ENCODE measurements around the gene NEU2. TPM values are rescaled to one million over a fixed set of nuclear protein-coding genes. Genes with fewer than 3 reads are reported as not detected.
A peak's percentile ranks its signal among the peaks of the same experiment; 100 is the strongest.

NEU2 gene
- total and polyA plus RNA-seq, 5 experiments from 2014 or later: not detected

- POLR2A ChIA-PET: interaction anchor here (5.7 kb wide), 1 partner anchor 23 kb away, joined by 175 read pairs; no protein-coding TSS in a partner anchor
- Mint-ChIP-seq H3K27ac (peak overlapping the region in 5 of 10 donors; percentile 45 to 86 (median 80)), H3K4me1 (peaks cover 21 to 29% (median 28%) of the 10 kb centered on the region in 4 donors), H3K27me3 (no peaks in the 10 kb centered on the region), H3K36me3 (peaks cover 0 to 2% (median 0%) of the 10 kb centered on the region in 3 donors), H3K4me3 (no peak overlapping the region), H3K9me3 (no peaks in the 10 kb centered on the region)
- DNase-seq (no peak), ATAC-seq (no peak)
These were observed 24.6 kb downstream of the NEU2 start for GRCh38 chr2:233056961-233057605.

- peak overlapping the region in 9 of 10 donors; percentile 52 to 98 (median 74) for H3K4me3 Mint-ChIP-seq
- H3K27ac Mint-ChIP-seq: peak overlapping the region; percentile 80 to 98 (median 94)
- H3K36me3 Mint-ChIP-seq: peaks cover 0 to 2% (median 0%) of the 10 kb centered on the region in 3 donors
- POLR2A ChIA-PET: interaction anchor here (3.5 to 5.7 kb wide), 2 partner anchors 21 to 42 kb away, joined by 40 to 175 read pairs; no protein-coding TSS in a partner anchor
- H3K27me3 Mint-ChIP-seq: no peaks in the 10 kb centered on the region
- DNase-seq: no peak
- no peak for ATAC-seq
- H3K4me1 Mint-ChIP-seq: peaks cover 31 to 45% (median 42%) of the 10 kb centered on the region in 4 donors
- no peaks in the 10 kb centered on the region for H3K9me3 Mint-ChIP-seq
These were observed 26.5 kb downstream of the NEU2 start for GRCh38 chr2:233058717-233059546.

- no peaks in the 10 kb centered on the region for H3K9me3 Mint-ChIP-seq
- POLR2A ChIA-PET: interaction anchor here (0.5 to 5.7 kb wide), 9 partner anchors 8 to 1886 kb away, joined by 3 to 175 read pairs (median 16); partner anchors contain the start of gene ATG16L1
- H3K27ac Mint-ChIP-seq: peak overlapping the region; percentile 92 to 99 (median 98)
- peak overlapping the region; percentile 89 to 99 (median 94) for H3K4me3 Mint-ChIP-seq
- no peak for DNase-seq
- H3K36me3 Mint-ChIP-seq: peaks cover 0 to 4% (median 0%) of the 10 kb centered on the region in 3 donors
- H3K4me1 Mint-ChIP-seq: peaks cover 29 to 44% (median 42%) of the 10 kb centered on the region in 4 donors
- no peaks in the 10 kb centered on the region for H3K27me3 Mint-ChIP-seq
- ATAC-seq: no peak
These were observed 27.0 kb downstream of the NEU2 start for GRCh38 chr2:233059547-233059796.

GRCh38 chr2:233059797-233060500 lies 27.5 kb downstream of the NEU2 start, which contains the start of gene INPP5D:
Gene INPP5D, plus strand, starts transcription at chr2:233060342. Its CDS starts 137 bp downstream, at chr2:233060479.
- POLR2A ChIA-PET: interaction anchor here (0.5 to 5.7 kb wide), 29 partner anchors 9 to 1886 kb away, joined by 3 to 175 read pairs (median 4); partner anchors contain the start of gene ATG16L1
- DNase-seq (peak; percentile 52 to 87 (median 76)), ATAC-seq (peak; percentile 85 to 86)
- H3K4me1 Mint-ChIP-seq: peaks cover 29 to 47% (median 45%) of the 10 kb centered on the region in 4 donors
- H3K27me3 Mint-ChIP-seq: no peaks in the 10 kb centered on the region
- H3K36me3 Mint-ChIP-seq: peaks cover 0 to 7% (median 0%) of the 10 kb centered on the region in 3 donors
- no peaks in the 10 kb centered on the region for H3K9me3 Mint-ChIP-seq
- peak within 1 kb of the TSS; percentile 89 to 99 (median 94) for H3K4me3 Mint-ChIP-seq
- H3K27ac Mint-ChIP-seq: peak within 1 kb of the TSS; percentile 92 to 99 (median 98)

GRCh38 chr2:233060501-233060979 lies 28.1 kb downstream of the NEU2 start:
- H3K4me3 Mint-ChIP-seq: peak overlapping the region; percentile 89 to 99 (median 94)
- POLR2A ChIA-PET: interaction anchor here (0.6 to 5.7 kb wide), 27 partner anchors 9 to 296 kb away, joined by 3 to 175 read pairs (median 4); partner anchors contain the start of gene ATG16L1
- no peaks in the 10 kb centered on the region for H3K9me3 Mint-ChIP-seq
- H3K27me3 Mint-ChIP-seq: no peaks in the 10 kb centered on the region
- peak; percentile 29 to 41 for ATAC-seq
- peaks cover 0 to 13% (median 0%) of the 10 kb centered on the region in 3 donors for H3K36me3 Mint-ChIP-seq
- peak overlapping the region; percentile 92 to 99 (median 98) for H3K27ac Mint-ChIP-seq
- peaks cover 29 to 53% (median 49%) of the 10 kb centered on the region in 4 donors for H3K4me1 Mint-ChIP-seq
- no peak for DNase-seq

- H3K9me3 Mint-ChIP-seq: no peaks in the 10 kb centered on the region
- peak overlapping the region; percentile 89 to 99 (median 94) for H3K4me3 Mint-ChIP-seq
- H3K4me1 Mint-ChIP-seq: peaks cover 31 to 56% (median 50%) of the 10 kb centered on the region in 4 donors
- ATAC-seq (no peak), DNase-seq (peak in 1 of 10 donors; percentile 30)
- H3K27ac Mint-ChIP-seq: peak overlapping the region; percentile 92 to 99 (median 98)
- peaks cover 0 to 17% (median 0%) of the 10 kb centered on the region in 3 donors for H3K36me3 Mint-ChIP-seq
- no peaks in the 10 kb centered on the region for H3K27me3 Mint-ChIP-seq
- POLR2A ChIA-PET: interaction anchor here (0.6 to 5.7 kb wide), 23 partner anchors 9 to 296 kb away, joined by 3 to 175 read pairs (median 4); partner anchors contain the start of gene ATG16L1
These were observed 28.6 kb downstream of the NEU2 start for GRCh38 chr2:233060980-233061590.

- Mint-ChIP-seq H3K27ac (peak overlapping the region; percentile 92 to 99 (median 98)), H3K36me3 (peaks cover 0 to 24% (median 3%) of the 10 kb centered on the region in 3 donors), H3K27me3 (no peaks in the 10 kb centered on the region), H3K4me1 (peaks cover 31 to 63% (median 55%) of the 10 kb centered on the region in 4 donors), H3K4me3 (peak overlapping the region; percentile 89 to 99 (median 94)), H3K9me3 (no peaks in the 10 kb centered on the region)
- ATAC-seq: peak in 1 of 2 donors; percentile 5
- DNase-seq: peak in 1 of 10 donors; percentile 15
- POLR2A ChIA-PET: interaction anchor here (0.6 to 5.7 kb wide), 9 partner anchors 8 to 295 kb away, joined by 4 to 175 read pairs (median 16); partner anchors contain the start of gene ATG16L1
These were observed 29.3 kb downstream of the NEU2 start for GRCh38 chr2:233061591-233062450.

- Mint-ChIP-seq H3K27me3 (no peaks in the 10 kb centered on the region), H3K9me3 (no peaks in the 10 kb centered on the region), H3K4me1 (peaks cover 32 to 69% (median 61%) of the 10 kb centered on the region in 4 donors), H3K27ac (peak overlapping the region; percentile 92 to 99 (median 98)), H3K36me3 (peaks cover 0 to 31% (median 9%) of the 10 kb centered on the region in 3 donors), H3K4me3 (peak overlapping the region; percentile 89 to 99 (median 94))
- no peak for DNase-seq
- ATAC-seq: no peak
- POLR2A ChIA-PET: interaction anchor here (3.0 to 5.7 kb wide), 3 partner anchors 18 to 189 kb away, joined by 21 to 175 read pairs (median 40); partner anchors contain the start of gene ATG16L1
These were observed 30.0 kb downstream of the NEU2 start for GRCh38 chr2:233062451-233062850.

- peak overlapping the region; percentile 91 to 99 (median 97) for H3K27ac Mint-ChIP-seq
- no peaks in the 10 kb centered on the region for H3K9me3 Mint-ChIP-seq
- POLR2A ChIA-PET: interaction anchor here (2.3 to 5.7 kb wide), 2 partner anchors 10 to 17 kb away, joined by 11 to 175 read pairs; no protein-coding TSS in a partner anchor
- peaks cover 0 to 35% (median 9%) of the 10 kb centered on the region in 3 donors for H3K36me3 Mint-ChIP-seq
- peak in 3 of 10 donors; percentile 39 to 46 (median 42) for DNase-seq
- H3K27me3 Mint-ChIP-seq: no peaks in the 10 kb centered on the region
- peak overlapping the region; percentile 89 to 99 (median 94) for H3K4me3 Mint-ChIP-seq
- peaks cover 32 to 74% (median 64%) of the 10 kb centered on the region in 4 donors for H3K4me1 Mint-ChIP-seq
- ATAC-seq: peak; percentile 14 to 18
These were observed 30.4 kb downstream of the NEU2 start for GRCh38 chr2:233062946-233063268.

GRCh38 chr2:233063269-233063975 lies 30.9 kb downstream of the NEU2 start:
- Mint-ChIP-seq H3K4me3 (peak overlapping the region; percentile 89 to 99 (median 94)), H3K9me3 (no peaks in the 10 kb centered on the region), H3K4me1 (peaks cover 30 to 76% (median 65%) of the 10 kb centered on the region in 4 donors), H3K36me3 (peaks cover 0 to 40% (median 9%) of the 10 kb centered on the region in 3 donors), H3K27ac (peak overlapping the region; percentile 91 to 99 (median 97)), H3K27me3 (no peaks in the 10 kb centered on the region)
- DNase-seq: peak in 1 of 10 donors; percentile 19
- ATAC-seq: peak in 1 of 2 donors; percentile 10
- POLR2A ChIA-PET: interaction anchor here (0.9 to 2.4 kb wide), 4 partner anchors 10 to 20 kb away, joined by 3 to 11 read pairs (median 8); no protein-coding TSS in a partner anchor
